H9 (cell line): ENCODE data around the gene MEI4. TPM values are rescaled to one million over a fixed set of nuclear protein-coding genes. Genes with fewer than 3 reads are reported as not detected.

Source experiments
- DNase-seq: peaks from one replicate; pipeline ENCODE4 v3.0.0-alpha.2; 2017
- H2AFZ ChIP-seq: one replicate; pipeline ENCODE4 v1.6.1; 2013; ENCODE audit warnings: mild to moderate bottlenecking, low read length, control low read depth, moderate library complexity
- H2AK5ac ChIP-seq: 2 replicates; pipeline ENCODE4 v1.6.1; 2013; ENCODE audit warnings: low read length, control low read depth, mixed read lengths; ENCODE audit not compliant: insufficient read length
- H2BK120ac ChIP-seq: one replicate; pipeline ENCODE4 v1.6.1; 2013; ENCODE audit warnings: low read depth, mild to moderate bottlenecking, low read length, control low read depth, inconsistent platforms; ENCODE audit not compliant: poor library complexity, severe bottlenecking
- H2BK12ac ChIP-seq: 2 replicates; pipeline ENCODE4 v1.6.1; 2013; ENCODE audit warnings: low read length, control low read depth, mixed read lengths, low read depth; ENCODE audit not compliant: insufficient read length
- H2BK15ac ChIP-seq: 2 replicates; pipeline ENCODE4 v1.6.1; 2013; ENCODE audit warnings: low read depth, low read length, control low read depth
- H2BK20ac ChIP-seq: one replicate; pipeline ENCODE4 v1.6.1; 2013; ENCODE audit warnings: low read depth, mild to moderate bottlenecking, low read length, control low read depth, inconsistent platforms; ENCODE audit not compliant: poor library complexity, severe bottlenecking
- H2BK5ac ChIP-seq: 2 replicates; pipeline ENCODE4 v1.6.1; 2013; ENCODE audit warnings: low read length, control low read depth, mixed read lengths; ENCODE audit not compliant: insufficient read length
- H3K14ac ChIP-seq: 2 replicates; pipeline ENCODE4 v1.6.1; 2013; ENCODE audit warnings: low read length, control low read depth; ENCODE audit not compliant: insufficient read depth
- H3K18ac ChIP-seq: 2 replicates; pipeline ENCODE4 v1.6.1; 2013; ENCODE audit warnings: low read depth, mild to moderate bottlenecking, mixed read lengths, low read length, control low read depth; ENCODE audit not compliant: insufficient read length
- H3K23ac ChIP-seq: 2 replicates; pipeline ENCODE4 v1.6.1; 2013; ENCODE audit warnings: low read length, control low read depth, mixed read lengths, low read depth; ENCODE audit not compliant: insufficient read length
- H3K23me2 ChIP-seq: 2 replicates; pipeline ENCODE4 v1.6.1; 2013; ENCODE audit warnings: low read depth, mild to moderate bottlenecking, mixed read lengths, low read length, control low read depth; ENCODE audit not compliant: insufficient read length, poor library complexity, severe bottlenecking
- H3K27ac ChIP-seq: 2 replicates; pipeline ENCODE4 v1.5.1; 2013; ENCODE audit warnings: low read length, control low read depth, mixed read lengths, low read depth; ENCODE audit not compliant: insufficient read length
- H3K27me3 ChIP-seq: 2 replicates; pipeline ENCODE4 v1.6.1; 2013; ENCODE audit warnings: low read length, control low read depth, inconsistent platforms; ENCODE audit not compliant: insufficient read depth
- H3K4ac ChIP-seq: 2 replicates; pipeline ENCODE4 v1.6.1; 2013; ENCODE audit warnings: low read depth, mild to moderate bottlenecking, control low read depth, inconsistent platforms, low read length, moderate library complexity
- H3K4me1 ChIP-seq: 2 replicates; pipeline ENCODE4 v1.6.1; 2013; ENCODE audit warnings: low read length, control low read depth, inconsistent platforms; ENCODE audit not compliant: insufficient read depth
- H3K4me2 ChIP-seq: 2 replicates; pipeline ENCODE4 v1.6.1; 2013; ENCODE audit warnings: low read length, control low read depth, mixed read lengths; ENCODE audit not compliant: insufficient read length, insufficient read depth
- H3K56ac ChIP-seq: 2 replicates; pipeline ENCODE4 v1.6.1; 2013; ENCODE audit warnings: low read depth, mild to moderate bottlenecking, mixed read lengths, low read length, control low read depth; ENCODE audit not compliant: insufficient read length
- H3K79me1 ChIP-seq: 2 replicates; pipeline ENCODE4 v1.6.1; 2013; ENCODE audit warnings: low read depth, mild to moderate bottlenecking, moderate library complexity, low read length, control low read depth, inconsistent platforms; ENCODE audit not compliant: insufficient read depth, poor library complexity, severe bottlenecking
- H3K79me2 ChIP-seq: 2 replicates; pipeline ENCODE4 v1.6.1; 2013; ENCODE audit warnings: low read length, control low read depth, inconsistent platforms; ENCODE audit not compliant: insufficient read depth
- H3K9ac ChIP-seq: 2 replicates; pipeline ENCODE4 v1.6.1; 2013; ENCODE audit warnings: low read length, control low read depth, mixed read lengths; ENCODE audit not compliant: insufficient read length; ENCODE audit errors: extremely low read depth
- H3K9me3 ChIP-seq: one replicate; pipeline ENCODE4 v1.6.1; 2013; ENCODE audit warnings: low read depth, low read length, inconsistent platforms; ENCODE audit not compliant: control insufficient read depth
- H3T11ph ChIP-seq: one replicate; pipeline ENCODE4 v1.6.1; 2013; ENCODE audit warnings: mild to moderate bottlenecking, low read length, control low read depth, inconsistent platforms
- H4K20me1 ChIP-seq: one replicate; pipeline ENCODE4 v1.6.1; 2013; ENCODE audit not compliant: control insufficient read depth, insufficient read length, insufficient read depth
- H4K5ac ChIP-seq: 2 replicates; pipeline ENCODE4 v1.6.1; 2013; ENCODE audit warnings: low read depth, mild to moderate bottlenecking, mixed read lengths, low read length, control low read depth; ENCODE audit not compliant: insufficient read length
- H4K8ac ChIP-seq: replicated peaks from 2 replicates; pipeline ENCODE4 v1.6.1; 2013; ENCODE audit warnings: low read length, control low read depth, mixed read lengths, low read depth; ENCODE audit not compliant: insufficient read length
- H4K91ac ChIP-seq: 2 replicates; pipeline ENCODE4 v1.6.1; 2013; ENCODE audit warnings: low read depth, mild to moderate bottlenecking, moderate library complexity, mixed read lengths, low read length, control low read depth; ENCODE audit not compliant: insufficient read length
- H3K27ac Mint-ChIP-seq, 3 experiments: 2 replicates in 2 of 3; 3 replicates in 1 of 3; pipeline ENCODE4 v1.8.0; 2020 to 2021; ENCODE audit warnings: mixed read lengths in 3 of 3, mild to moderate bottlenecking in 1 of 3, moderate library complexity in 1 of 3
- H3K27me3 Mint-ChIP-seq: 2 replicates; pipeline ENCODE4 v1.8.0; 2021; ENCODE audit warnings: low read depth, mild to moderate bottlenecking, moderate library complexity, mixed read lengths
- H3K36me3 Mint-ChIP-seq, 3 experiments: 2 replicates in 2 of 3; 3 replicates in 1 of 3; pipeline ENCODE4 v1.8.0; 2020 to 2021; ENCODE audit warnings: low read depth in 3 of 3, mixed read lengths in 3 of 3; ENCODE audit not compliant: insufficient read depth in 1 of 3
- H3K4me1 Mint-ChIP-seq, 2 experiments: 2 replicates each; pipeline ENCODE4 v1.8.0; 2020; ENCODE audit warnings: mixed read lengths in 2 of 2
- H3K4me3 Mint-ChIP-seq, 2 experiments: 2 replicates in 1 of 2; 3 replicates in 1 of 2; pipeline ENCODE4 v1.8.0; 2020 to 2021; ENCODE audit warnings: mild to moderate bottlenecking in 2 of 2, mixed read lengths in 2 of 2, moderate library complexity in 1 of 2
- H3K9me3 Mint-ChIP-seq, 2 experiments: 2 replicates in 1 of 2; 3 replicates in 1 of 2; pipeline ENCODE4 v1.8.0; 2020; ENCODE audit warnings: mild to moderate bottlenecking in 2 of 2, mixed read lengths in 2 of 2, moderate library complexity in 1 of 2
- CTCF ChIP-seq: fragments of 200-600 bp; sonication (generic); conservative IDR thresholded peaks from 3 replicates; pipeline ENCODE4 v1.8.0; 2021; ENCODE audit warnings: antibody characterized with exemption, mild to moderate bottlenecking
- WGBS: extraction: QIAGEN DNeasy Blood & Tissue Kit; methylation state at CpG from one replicate; pipeline ENCODE4 v1.1.7; 2013; ENCODE audit warnings: missing lambda C conversion rate, low lambda C conversion rate, mixed read lengths; ENCODE audit not compliant: insufficient read length; ENCODE audit errors: extremely low coverage; 5-methylcytosine and 5-hydroxymethylcytosine counted together
- total RNA-seq: library from RNA; stranded (reverse); gene quantifications from 2 replicates; pipeline ENCODE4 v1.2.1, GENCODE V29; 2021

MEI4 gene
- total RNA-seq, 1 experiment from 2014 or later = 0.55 TPM

GRCh38 chr6:77813090-77813489 lies 160.3 kb downstream of the MEI4 start:
- no peaks in the 10 kb centered on the region for H3K27me3 Mint-ChIP-seq
- no CpG with 5 or more reads among the region's 1 CpG for WGBS
- no peak overlapping the region for H3K27ac Mint-ChIP-seq

More at GRCh38 chr6:77813090-77813489, 160.3 kb downstream of the MEI4 start:
- H4K8ac ChIP-seq = no peak overlapping the region
- no peaks in the 10 kb centered on the region for H3K4me1 ChIP-seq
- no peaks in the 10 kb centered on the region for H3K9me3 ChIP-seq
- no peak overlapping the region for H2BK15ac ChIP-seq
- no peak for TF ChIP-seq CTCF
- Mint-ChIP-seq H3K9me3 (no peaks in the 10 kb centered on the region), H3K4me1 (peaks cover 20 to 25% of the 10 kb centered on the region in 2 experiments), H3K36me3 (no peaks in the 10 kb centered on the region; a peak in 1 of 7 replicates), H3K4me3 (no peak overlapping the region)
- H2BK20ac ChIP-seq = no peak overlapping the region
- H3K79me1 ChIP-seq = no peaks in the 10 kb centered on the region
- no peak overlapping the region for H3K9ac ChIP-seq
- H4K91ac ChIP-seq = no peak overlapping the region
- no peak overlapping the region for H3T11ph ChIP-seq
- H4K5ac ChIP-seq = no peak overlapping the region
- H2BK5ac ChIP-seq = no peak overlapping the region
- H3K4me2 ChIP-seq = no peak overlapping the region
- H2BK12ac ChIP-seq = no peak overlapping the region
- H3K27me3 ChIP-seq = no peaks in the 10 kb centered on the region
- H3K18ac ChIP-seq = no peak overlapping the region
- H3K79me2 ChIP-seq = no peaks in the 10 kb centered on the region
- H3K4ac ChIP-seq = no peak overlapping the region
- no peak overlapping the region for H2BK120ac ChIP-seq
- H4K20me1 ChIP-seq = no peaks in the 10 kb centered on the region
- no peak overlapping the region for H2AFZ ChIP-seq
- H3K27ac ChIP-seq = no peak overlapping the region
- H2AK5ac ChIP-seq = no peak overlapping the region
- no peak overlapping the region for H3K23ac ChIP-seq
- no peak for DNase-seq
- H3K23me2 ChIP-seq = no peaks in the 10 kb centered on the region
- no peak overlapping the region for H3K56ac ChIP-seq
- no peak overlapping the region for H3K14ac ChIP-seq
